ENCODE results near the gene SLC35D3.
"Not testable (repeated sequence)": the region's sequence is repeated elsewhere in the genome, so short reads cannot be mapped to it uniquely, and the experiment has no call there.

Gene SLC35D3

DNA sequence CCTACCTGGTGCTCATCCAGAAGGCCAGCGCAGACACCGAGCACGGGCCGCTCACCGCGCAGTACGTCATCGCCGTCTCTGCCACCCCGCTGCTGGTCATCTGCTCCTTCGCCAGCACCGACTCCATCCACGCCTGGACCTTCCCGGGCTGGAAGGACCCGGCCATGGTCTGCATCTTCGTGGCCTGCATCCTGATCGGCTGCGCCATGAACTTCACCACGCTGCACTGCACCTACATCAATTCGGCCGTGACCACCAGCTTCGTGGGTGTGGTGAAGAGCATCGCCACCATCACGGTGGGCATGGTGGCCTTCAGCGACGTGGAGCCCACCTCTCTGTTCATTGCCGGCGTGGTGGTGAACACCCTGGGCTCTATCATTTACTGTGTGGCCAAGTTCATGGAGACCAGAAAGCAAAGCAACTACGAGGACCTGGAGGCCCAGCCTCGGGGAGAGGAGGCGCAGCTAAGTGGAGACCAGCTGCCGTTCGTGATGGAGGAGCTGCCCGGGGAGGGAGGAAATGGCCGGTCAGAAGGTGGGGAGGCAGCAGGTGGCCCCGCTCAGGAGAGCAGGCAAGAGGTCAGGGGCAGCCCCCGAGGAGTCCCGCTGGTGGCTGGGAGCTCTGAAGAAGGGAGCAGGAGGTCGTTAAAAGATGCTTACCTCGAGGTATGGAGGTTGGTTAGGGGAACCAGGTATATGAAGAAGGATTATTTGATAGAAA is 2.0 kb downstream of the SLC35D3 start:
- no peak for DNase-seq

- DNase-seq, result no peak
These were observed 4.3 kb downstream of the SLC35D3 start for GRCh38 chr6:136926383-136926782.

GRCh38 chr6:136927292-136927691 is 5.2 kb downstream of the SLC35D3 start:
- no peak for DNase-seq

DNA sequence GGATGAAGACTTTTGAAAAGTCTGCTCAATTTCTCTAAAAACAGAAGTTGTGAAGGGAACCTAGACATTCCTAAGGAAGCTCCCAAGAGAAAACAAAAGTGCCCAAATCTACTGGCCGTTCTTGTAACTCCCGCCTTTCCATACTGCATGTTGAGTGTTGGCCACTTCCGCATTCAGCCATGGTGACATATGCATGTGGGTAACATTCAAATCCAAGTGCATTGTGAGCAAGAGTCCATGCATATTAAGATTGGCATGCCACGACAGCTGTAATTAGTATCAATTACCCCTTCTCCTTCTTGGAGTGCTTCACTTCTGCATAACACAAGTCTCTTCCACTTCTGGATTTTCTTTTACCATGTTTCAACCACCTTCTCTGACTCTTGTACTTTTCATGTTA is 8.4 kb downstream of the SLC35D3 start:
- DNase-seq, result no peak

DNA sequence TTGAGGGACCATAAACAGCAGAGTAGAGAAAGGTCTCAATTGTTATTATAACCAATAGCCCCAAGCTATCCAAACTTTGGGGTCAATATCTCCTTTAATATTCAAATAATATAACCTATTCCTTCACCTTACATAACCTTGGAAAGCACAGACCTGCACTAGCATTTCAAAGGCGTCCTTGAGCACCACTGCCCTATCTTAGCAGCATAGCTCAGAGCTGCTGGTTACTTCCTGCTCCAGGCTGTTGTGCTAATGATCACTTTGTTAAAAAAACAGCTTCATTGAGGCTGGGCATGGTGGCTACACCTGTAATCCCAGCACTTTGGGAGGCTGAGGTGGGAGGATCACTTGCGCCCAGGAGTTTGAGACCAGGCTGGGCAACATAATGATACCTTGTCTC is 10.5 kb downstream of the SLC35D3 start:
- DNase-seq, result no peak

- no peak for DNase-seq
These were observed 23.0 kb downstream of the SLC35D3 start for GRCh38 chr6:136945072-136945471.

DNA sequence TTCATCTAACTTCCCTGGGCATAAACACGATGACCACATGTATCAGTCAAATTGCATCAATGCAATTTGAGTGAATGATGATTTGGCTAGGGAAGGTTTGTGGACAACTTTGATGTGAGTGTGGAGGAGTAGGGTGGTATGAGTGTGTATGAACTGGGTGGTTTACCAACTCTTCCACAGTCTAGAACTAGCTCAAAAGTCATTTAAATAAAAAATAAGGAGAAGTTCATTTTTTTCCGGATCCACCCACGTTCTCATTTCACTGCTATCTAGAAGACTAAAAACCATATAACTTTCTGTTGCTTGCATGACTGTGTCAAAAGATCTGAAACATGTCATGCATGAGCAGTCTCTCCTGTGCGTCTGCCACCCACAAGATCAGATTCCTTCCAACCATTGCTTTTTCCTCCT is 23.6 kb downstream of the SLC35D3 start:
- DNase-seq, result no peak

DNA sequence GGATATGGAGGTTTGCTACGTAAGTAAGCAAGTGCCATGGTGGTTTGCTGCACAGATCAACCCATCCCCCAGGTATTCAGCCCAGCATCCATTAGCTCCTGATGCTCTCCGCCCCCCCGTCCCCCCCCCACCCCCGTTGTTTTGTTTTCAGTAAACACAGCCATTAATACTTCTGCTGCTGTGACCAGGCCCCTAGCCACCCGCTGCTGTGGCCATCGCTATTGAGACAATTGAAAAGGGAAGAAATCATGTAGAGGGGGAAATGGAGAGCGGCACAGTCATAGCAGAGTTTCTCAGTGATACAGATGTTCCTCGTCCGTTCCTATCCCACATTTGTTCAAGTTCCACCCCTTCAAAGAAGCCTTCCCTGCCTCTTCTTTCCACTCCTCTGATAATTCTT is 24.9 kb downstream of the SLC35D3 start:
- DNase-seq, result no peak

DNA sequence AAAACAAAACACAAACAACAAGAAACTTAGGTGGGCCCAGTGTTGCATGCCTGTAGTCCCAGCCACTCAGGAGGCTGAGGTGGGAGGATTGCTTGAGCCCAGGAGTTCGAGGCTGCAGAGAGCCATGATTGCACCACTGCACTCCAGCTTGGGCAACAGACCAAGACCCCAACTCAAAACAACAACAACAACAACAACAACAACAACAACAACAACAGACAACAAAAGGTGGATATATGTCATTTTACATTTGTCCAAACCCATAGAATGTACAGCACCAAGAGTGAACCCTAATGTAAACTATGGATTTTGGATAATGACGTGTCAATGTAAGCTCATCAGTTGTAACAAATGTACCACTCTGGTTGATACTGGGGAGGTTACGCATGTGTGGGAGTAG is 27.9 kb downstream of the SLC35D3 start:
- DNase-seq, result not testable (repeated sequence)

GRCh38 chr6:136950436-136951126 is 28.5 kb downstream of the SLC35D3 start:
- DNase-seq, result no peak

GRCh38 chr6:136952714-136953260 is 30.7 kb downstream of the SLC35D3 start:
- DNase-seq, result no peak

GRCh38 chr6:136955123-136955522 is 33.0 kb downstream of the SLC35D3 start:
- DNase-seq, result no peak

- DNase-seq, result peak; percentile 76
These were observed 34.8 kb downstream of the SLC35D3 start for GRCh38 chr6:136956590-136957544.

DNA sequence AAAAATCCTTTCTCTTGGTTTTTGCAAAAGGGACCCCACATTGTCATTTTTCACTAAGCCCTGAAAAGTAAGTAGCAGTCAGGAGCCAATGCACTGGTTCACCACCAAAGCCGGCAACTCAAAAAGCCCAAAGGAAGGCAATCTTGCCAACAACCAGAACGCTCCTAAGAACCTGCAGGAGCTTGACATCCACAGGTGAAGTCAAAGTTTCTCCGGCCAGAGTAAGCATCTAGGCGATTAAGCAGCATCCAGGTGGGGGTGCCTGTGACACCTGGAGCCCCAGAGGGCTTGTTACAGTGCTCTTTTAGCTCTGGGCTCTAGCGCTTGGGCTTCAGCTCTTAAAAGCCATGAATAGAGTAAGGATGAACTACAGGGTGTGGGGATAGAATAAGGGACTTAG is 36.1 kb downstream of the SLC35D3 start:
- no peak for DNase-seq

DNA sequence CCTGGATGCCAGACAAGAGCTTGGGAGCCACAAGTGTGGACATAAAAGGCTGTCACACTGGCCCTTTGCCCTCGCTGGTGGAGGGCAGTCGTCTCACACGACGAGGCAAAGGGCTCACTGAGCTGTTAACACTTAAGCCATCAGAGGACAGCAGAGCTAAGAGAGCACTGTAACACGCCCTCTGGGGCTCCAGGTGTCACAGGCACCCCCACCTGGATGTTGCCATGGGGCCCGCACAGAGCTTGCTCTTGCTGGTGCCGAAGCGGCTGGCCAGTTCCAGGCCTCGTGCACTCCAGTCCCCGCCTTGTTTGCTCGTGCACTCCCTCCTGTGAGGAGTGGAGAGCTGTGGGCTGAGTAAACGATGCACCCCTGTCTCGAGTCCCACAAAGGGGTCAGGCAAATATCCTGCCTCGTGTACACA is 37.4 kb downstream of the SLC35D3 start:
- DNase-seq, result no peak

DNA sequence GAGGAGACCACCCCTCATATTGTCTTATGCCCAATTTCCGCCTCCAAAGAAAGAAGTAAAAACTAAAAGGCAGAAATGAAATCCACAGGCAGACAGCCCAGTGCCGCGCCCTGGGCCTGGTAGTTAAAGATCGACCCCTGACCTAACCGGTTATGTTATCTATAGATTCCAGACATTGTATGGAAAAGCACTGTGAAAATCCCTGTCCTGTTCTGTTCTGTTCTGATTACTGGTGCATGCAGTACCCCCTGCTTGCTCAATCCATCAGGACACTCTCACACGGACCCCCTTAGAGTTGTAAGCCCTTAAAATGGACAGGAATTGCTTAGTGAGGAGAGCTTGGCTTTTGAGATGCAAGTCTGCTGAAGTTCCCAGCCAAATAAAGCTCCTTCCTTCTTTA is 37.8 kb downstream of the SLC35D3 start:
- not testable (repeated sequence) for DNase-seq

GRCh38 chr6:136960781-136961180 is 38.7 kb downstream of the SLC35D3 start:
- no peak for DNase-seq

GRCh38 chr6:136961848-136962247 is 39.7 kb downstream of the SLC35D3 start:
- no peak for DNase-seq

DNA sequence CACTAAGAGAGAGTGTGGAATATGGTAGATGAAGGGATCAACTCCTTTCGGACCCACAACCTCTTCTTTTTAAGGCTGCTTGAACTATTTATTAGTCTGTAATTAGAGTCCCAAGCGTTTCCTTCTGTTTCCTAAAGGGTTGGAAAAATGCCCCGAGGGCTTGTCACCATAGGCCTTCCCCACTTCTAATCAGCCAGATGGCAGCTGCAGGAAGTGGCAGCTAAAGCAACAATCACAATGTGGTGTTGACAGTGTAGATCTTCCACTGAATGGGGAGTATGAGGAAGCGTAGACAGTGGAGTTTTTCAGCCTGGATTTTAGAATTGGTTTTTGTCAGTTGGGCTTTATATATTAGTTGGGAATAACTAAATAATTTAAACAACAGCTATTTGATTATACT is 40.6 kb downstream of the SLC35D3 start:
- no peak for DNase-seq

- no peak for DNase-seq
These were observed 41.2 kb downstream of the SLC35D3 start for GRCh38 chr6:136963259-136963658.

DNA sequence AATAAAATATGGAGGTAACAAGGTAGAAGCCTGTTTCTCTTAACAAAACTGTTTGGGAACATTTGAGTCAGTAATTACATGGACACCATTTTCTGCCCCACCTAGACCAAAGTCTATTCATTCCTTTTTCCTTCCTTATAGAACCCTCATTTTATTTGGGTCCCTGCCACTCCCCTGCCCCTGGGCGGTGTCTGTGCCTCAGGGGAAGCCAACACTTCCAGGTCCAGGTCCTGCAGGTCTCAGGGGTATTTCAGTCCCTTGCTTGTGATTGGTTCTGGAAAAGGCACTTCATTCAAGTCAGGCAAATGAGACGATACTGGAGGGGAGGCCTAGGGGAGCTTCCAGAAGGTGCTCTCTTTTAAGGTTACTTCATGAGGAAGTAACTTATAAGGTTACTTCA is 42.3 kb downstream of the SLC35D3 start:
- no peak for DNase-seq

GRCh38 chr6:136967876-136968752 is 46.0 kb downstream of the SLC35D3 start:
- DNase-seq, result peak; percentile 50

Measured in NCI-H526 treated with DMSO at 0.1 percent for 48 hours (cell line).